Testis (tissue), 2 donors: ENCODE results near the gene INPP5A.

ENCODE experiments used
- POLR2A ChIP-seq: fragments of 450-650 bp; IDR thresholded peaks from one replicate; pipeline ENCODE4 v1.6.1; 2017; ENCODE audit warnings: antibody characterized with exemption, mild to moderate bottlenecking, moderate library complexity
- TF ChIP-seq, protein P1 (sequence below), 3 experiments: fragments of 450-650 bp in 2 of 3; fragments of 200-600 bp in 1 of 3; sonication (generic) in 1 of 3; IDR thresholded peaks; one replicate each; pipeline ENCODE4 v1.5.1; 2016 to 2019; ENCODE audit warnings: antibody characterized with exemption in 3 of 3, mild to moderate bottlenecking in 2 of 3, moderate library complexity in 1 of 3

DNA sequence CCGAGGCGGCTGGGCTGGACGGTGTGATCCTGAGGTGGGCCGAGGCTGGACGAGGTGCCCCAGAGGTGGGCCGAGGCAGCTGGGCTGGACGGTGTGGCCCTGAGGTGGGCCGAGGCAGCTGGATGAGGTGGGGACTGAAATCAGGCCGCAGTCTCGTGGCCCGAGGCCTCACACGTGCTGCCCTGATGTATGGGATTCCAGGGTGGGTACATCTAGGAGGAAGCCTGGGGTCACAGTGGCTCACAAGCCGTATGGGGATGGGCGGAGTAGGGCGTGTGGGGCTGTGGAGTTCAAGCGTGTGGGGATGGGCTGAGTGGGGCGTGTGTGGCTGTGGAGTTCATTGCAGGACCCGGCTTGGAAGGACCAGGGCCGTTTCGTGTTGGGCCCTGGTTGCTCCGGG lies 260.8 kb downstream of the INPP5A start:
- TF ChIP-seq, protein P1, sequence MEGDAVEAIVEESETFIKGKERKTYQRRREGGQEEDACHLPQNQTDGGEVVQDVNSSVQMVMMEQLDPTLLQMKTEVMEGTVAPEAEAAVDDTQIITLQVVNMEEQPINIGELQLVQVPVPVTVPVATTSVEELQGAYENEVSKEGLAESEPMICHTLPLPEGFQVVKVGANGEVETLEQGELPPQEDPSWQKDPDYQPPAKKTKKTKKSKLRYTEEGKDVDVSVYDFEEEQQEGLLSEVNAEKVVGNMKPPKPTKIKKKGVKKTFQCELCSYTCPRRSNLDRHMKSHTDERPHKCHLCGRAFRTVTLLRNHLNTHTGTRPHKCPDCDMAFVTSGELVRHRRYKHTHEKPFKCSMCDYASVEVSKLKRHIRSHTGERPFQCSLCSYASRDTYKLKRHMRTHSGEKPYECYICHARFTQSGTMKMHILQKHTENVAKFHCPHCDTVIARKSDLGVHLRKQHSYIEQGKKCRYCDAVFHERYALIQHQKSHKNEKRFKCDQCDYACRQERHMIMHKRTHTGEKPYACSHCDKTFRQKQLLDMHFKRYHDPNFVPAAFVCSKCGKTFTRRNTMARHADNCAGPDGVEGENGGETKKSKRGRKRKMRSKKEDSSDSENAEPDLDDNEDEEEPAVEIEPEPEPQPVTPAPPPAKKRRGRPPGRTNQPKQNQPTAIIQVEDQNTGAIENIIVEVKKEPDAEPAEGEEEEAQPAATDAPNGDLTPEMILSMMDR (IDR thresholded peaks at IDR 0.05): no peak
- no peak for TF ChIP-seq POLR2A
